Gastrocnemius medialis (tissue), 4 donors: Measurements from ENCODE around the gene BBS9. TPM values are rescaled to one million over a fixed set of nuclear protein-coding genes. Genes with fewer than 3 reads are reported as not detected.

Experiments
- ATAC-seq, 2 donors: fragments of 150-250 bp; one replicate each; pipeline ENCODE4 v1.9.1; 2016
- DNase-seq, 2 donors: peaks; one replicate each; pipeline ENCODE4 v3.0.0-alpha.2; 2019
- H3K27ac ChIP-seq, 4 donors: fragments of 200-600 bp; sonication (generic); 1 replicate in 1 of 4; 2 replicates in 3 of 4; pipeline ENCODE4 v1.5.1; 2016 to 2018; ENCODE audit warnings: mild to moderate bottlenecking in 2 of 4, moderate library complexity in 1 of 4
- H3K27me3 ChIP-seq, 3 donors: fragments of 200-600 bp; sonication (generic) in 2 of 3; 1 replicate in 1 of 3; 2 replicates in 2 of 3; pipeline versions ENCODE4 v1.5.1 to v1.6.0; 2016 to 2019; ENCODE audit warnings: mild to moderate bottlenecking in 1 of 3, moderate library complexity in 1 of 3
- H3K36me3 ChIP-seq, 2 donors: fragments of 200-600 bp; sonication (generic) in 1 of 2; one replicate each; pipeline ENCODE4 v1.5.1; 2017 to 2018
- H3K4me1 ChIP-seq, 2 donors: fragments of 200-600 bp; sonication (generic) in 1 of 2; one replicate each; pipeline ENCODE4 v1.5.1; 2016 to 2017; ENCODE audit warnings: mild to moderate bottlenecking in 2 of 2
- H3K4me3 ChIP-seq, 4 donors: fragments of 200-600 bp; sonication (generic) in 3 of 4; 1 replicate in 1 of 4; 2 replicates in 3 of 4; pipeline ENCODE4 v1.5.1; 2016 to 2019; ENCODE audit warnings: mild to moderate bottlenecking in 2 of 4
- H3K9me3 ChIP-seq, 3 donors: fragments of 200-600 bp; sonication (generic) in 2 of 3; 1 replicate in 1 of 3; 2 replicates in 2 of 3; pipeline ENCODE4 v1.5.1; 2016 to 2019
- POLR2A ChIP-seq, 2 donors: fragments of 450-650 bp; IDR thresholded peaks; one replicate each; pipeline ENCODE4 v1.6.1; 2017; ENCODE audit warnings: antibody characterized with exemption in 2 of 2, mild to moderate bottlenecking in 2 of 2, moderate library complexity in 2 of 2
- in situ Hi-C, 4 donors: fragments of 200-750 bp; cut with MboI; loops; one replicate each; pipeline versions ENCODE4 v1.15.0 to v1.8.0; 2017; ENCODE audit warnings: low sequenced_read_pairs in 4 of 4
- intact Hi-C: fragments of 100-400 bp; cut with DNase I; formaldehyde crosslinking; loops from one replicate; pipeline ENCODE4 v1.15.1; 2023; ENCODE audit warnings: low total_unique reads
- total RNA-seq, 4 donors: library from RNA; depleted of rRNA; stranded (reverse); fragments of >200 nt; gene quantifications; one replicate each; pipeline versions ENCODE4 v1.1.0 to v1.2.3, GENCODE V29; 2016
- TF ChIP-seq, protein P1 (sequence below), 5 experiments: fragments of 450-650 bp in 3 of 5; fragments of 200-600 bp in 2 of 5; sonication (generic) in 2 of 5; IDR thresholded peaks in 4 of 5; conservative IDR thresholded peaks in 1 of 5; 1 replicate in 4 of 5; 2 replicates in 1 of 5; pipeline ENCODE4 v1.5.1; 2016 to 2019; ENCODE audit warnings: antibody characterized with exemption in 5 of 5, mild to moderate bottlenecking in 3 of 5, moderate library complexity in 3 of 5

Gene BBS9
- 1 to 10 TPM; 3.5 to 6.5 (median 5.4) TPM for total RNA-seq

DNA sequence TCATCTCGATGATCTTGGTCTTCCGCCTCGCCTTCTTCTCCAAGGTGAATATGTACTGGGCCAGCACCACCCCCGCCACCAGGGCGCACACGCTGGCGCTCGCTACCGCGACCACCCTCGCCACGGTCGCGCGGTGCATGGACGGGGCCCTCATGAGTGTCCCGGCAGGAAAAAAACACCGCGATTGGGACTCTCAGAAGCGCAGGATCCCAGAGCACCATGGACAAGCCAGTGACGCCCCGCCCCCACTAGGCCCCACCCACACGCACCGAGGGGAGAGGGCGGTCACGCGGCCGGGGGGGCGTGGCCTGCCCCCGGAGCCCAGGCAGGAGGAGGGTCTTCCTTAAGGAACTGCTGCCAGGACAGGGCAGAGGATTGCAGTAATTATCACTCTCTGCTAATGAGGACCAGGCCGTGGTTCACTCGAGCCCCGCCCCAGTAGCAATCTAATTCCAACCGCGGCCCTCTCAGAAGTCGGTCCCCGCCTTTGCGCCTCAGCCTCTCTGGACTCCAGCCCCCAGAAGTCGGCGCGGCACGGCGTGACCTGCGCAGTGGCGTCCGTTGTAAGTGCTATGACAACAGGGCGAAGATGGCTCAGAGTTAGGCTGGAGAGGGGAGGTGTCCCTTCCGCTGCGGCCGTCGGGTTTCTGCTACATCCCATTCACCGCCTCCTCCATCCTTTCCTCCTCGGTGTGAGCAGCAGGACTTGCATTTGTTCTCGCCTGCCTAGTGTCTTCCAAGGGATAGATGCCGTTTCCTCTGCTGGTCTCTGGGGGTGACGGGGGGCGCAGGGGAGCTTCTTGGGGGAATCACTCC, at the start of gene BBS9:
BBS9 (plus strand) TSS at position 575 of the 816 bp plus-strand sequence. CDS start 16,689 bp downstream, outside the sequence.
- Histone ChIP-seq H3K4me3 (peak within 1 kb of the TSS; percentile 78 to 96 (median 86)), H3K4me1 (peaks cover 15 to 21% of the 10 kb centered on the region in 2 donors), H3K36me3 (no peaks in the 10 kb centered on the region), H3K27ac (peak within 1 kb of the TSS; percentile 83 to 97 (median 90)), H3K27me3 (no peaks in the 10 kb centered on the region), H3K9me3 (no peaks in the 10 kb centered on the region)
- ATAC-seq (peak; percentile 99), DNase-seq (peak; percentile 86 to 89)
- TF ChIP-seq POLR2A (IDR thresholded peaks at IDR 0.05): peak; percentile 38 to 45
- TF ChIP-seq, protein P1, sequence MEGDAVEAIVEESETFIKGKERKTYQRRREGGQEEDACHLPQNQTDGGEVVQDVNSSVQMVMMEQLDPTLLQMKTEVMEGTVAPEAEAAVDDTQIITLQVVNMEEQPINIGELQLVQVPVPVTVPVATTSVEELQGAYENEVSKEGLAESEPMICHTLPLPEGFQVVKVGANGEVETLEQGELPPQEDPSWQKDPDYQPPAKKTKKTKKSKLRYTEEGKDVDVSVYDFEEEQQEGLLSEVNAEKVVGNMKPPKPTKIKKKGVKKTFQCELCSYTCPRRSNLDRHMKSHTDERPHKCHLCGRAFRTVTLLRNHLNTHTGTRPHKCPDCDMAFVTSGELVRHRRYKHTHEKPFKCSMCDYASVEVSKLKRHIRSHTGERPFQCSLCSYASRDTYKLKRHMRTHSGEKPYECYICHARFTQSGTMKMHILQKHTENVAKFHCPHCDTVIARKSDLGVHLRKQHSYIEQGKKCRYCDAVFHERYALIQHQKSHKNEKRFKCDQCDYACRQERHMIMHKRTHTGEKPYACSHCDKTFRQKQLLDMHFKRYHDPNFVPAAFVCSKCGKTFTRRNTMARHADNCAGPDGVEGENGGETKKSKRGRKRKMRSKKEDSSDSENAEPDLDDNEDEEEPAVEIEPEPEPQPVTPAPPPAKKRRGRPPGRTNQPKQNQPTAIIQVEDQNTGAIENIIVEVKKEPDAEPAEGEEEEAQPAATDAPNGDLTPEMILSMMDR (IDR thresholded peaks at IDR 0.05 in 4 of 5, conservative IDR thresholded peaks at IDR 0.05 in 1 of 5): peak in 2 of 5 experiments; percentile 5 to 19
- in situ Hi-C loops: loop anchor here in 1 of 4 donors (25.0 kb wide), 1 partner anchor 642 kb away; the partner anchor contains the start of genes AVL9 and LSM5
- intact Hi-C loops: loop anchor here (2.0 to 10.0 kb wide), 2 partner anchors 66 to 634 kb away; partner anchors contain the start of genes AVL9, LSM5 and NT5C3A

DNA sequence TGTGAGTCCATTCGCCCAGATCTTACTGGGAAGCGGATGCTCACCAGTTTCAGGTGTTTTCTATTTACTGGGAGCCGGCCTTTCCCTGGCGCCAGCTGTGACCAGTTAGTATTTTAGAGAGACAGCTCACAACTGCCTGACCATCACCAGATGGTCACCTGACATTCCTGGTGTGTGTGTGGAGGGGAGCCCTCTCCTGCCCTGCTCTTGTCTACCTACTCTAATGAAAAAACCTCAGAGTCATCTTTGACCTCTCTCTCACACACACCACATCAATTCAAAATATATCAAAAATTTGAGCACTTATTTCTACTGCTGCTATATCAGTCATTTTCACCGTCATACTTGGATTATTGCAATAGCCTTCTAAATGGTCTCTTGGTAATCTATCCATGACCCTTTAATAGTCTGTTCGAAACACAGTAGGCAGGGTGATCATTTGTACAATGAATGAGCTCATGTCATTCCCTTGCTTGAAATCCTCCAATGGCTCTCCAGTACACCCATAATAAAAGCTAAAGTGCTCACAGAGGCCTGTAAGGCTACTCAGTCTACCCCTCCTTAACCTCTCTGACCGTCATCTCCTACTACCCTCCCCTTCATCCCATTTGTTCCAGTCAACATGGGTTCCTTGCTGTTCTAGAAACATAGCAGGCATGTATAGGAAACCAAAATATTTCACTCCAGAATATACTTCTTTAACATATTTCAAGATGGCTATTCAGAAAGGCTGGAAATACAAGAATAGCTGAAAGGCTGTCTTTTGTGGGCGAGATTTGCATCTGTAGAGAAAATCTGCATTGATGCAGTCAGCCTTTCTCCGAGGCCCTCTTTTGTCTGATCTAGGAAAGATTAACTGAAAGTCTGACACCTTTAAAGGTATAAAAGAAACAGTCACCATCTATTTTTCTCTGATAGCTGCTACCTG, 49.3 kb upstream of the BBS9 start:
- H3K4me1 ChIP-seq: no peaks in the 10 kb centered on the region
- no peak overlapping the region for H3K27ac ChIP-seq
- no peak for TF ChIP-seq POLR2A (IDR thresholded peaks at IDR 0.05)
- TF ChIP-seq, protein P1 (IDR thresholded peaks at IDR 0.05 in 4 of 5, conservative IDR thresholded peaks at IDR 0.05 in 1 of 5): no peak
- no peaks in the 10 kb centered on the region for H3K9me3 ChIP-seq
- DNase-seq (no peak), ATAC-seq (no peak)
- no peaks in the 10 kb centered on the region for H3K36me3 ChIP-seq
- in situ Hi-C loops: loop anchor here in 1 of 4 donors (25.0 kb wide), 1 partner anchor 593 kb away; the partner anchor contains the start of genes AVL9 and LSM5
- H3K4me3 ChIP-seq: no peak overlapping the region
- no peaks in the 10 kb centered on the region for H3K27me3 ChIP-seq
- intact Hi-C loops: no loop called here

DNA sequence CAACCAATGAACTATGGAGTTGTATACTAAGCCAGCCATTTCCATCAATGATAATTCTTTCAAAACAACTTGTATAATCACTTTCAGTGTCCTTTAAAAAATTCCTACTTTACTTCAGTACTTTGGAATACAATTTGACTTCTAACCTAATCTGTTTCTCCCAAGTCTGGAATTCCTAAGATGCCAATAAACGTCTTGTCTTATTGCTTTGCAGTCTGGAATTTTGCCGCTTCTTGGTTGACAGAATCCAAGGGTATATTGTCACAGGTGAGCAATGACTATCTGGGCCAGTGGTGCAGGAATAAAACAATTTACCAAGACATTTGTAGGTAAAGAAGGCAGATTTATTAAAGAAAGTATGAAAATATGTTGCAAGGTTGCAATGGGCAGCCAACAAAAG, 42.0 kb upstream of the BBS9 start:
- intact Hi-C loops: no loop called here
- DNase-seq (no peak), ATAC-seq (no peak)
- Histone ChIP-seq H3K27me3 (no peaks in the 10 kb centered on the region), H3K9me3 (no peaks in the 10 kb centered on the region), H3K4me3 (no peak overlapping the region), H3K4me1 (no peaks in the 10 kb centered on the region), H3K36me3 (no peaks in the 10 kb centered on the region), H3K27ac (no peak overlapping the region)
- in situ Hi-C loops: loop anchor here in 1 of 4 donors (25.0 kb wide), 1 partner anchor 600 kb away; the partner anchor contains the start of genes AVL9 and LSM5
- no peak for TF ChIP-seq POLR2A (IDR thresholded peaks at IDR 0.05)
- TF ChIP-seq, protein P1 (IDR thresholded peaks at IDR 0.05 in 4 of 5, conservative IDR thresholded peaks at IDR 0.05 in 1 of 5): no peak

DNA sequence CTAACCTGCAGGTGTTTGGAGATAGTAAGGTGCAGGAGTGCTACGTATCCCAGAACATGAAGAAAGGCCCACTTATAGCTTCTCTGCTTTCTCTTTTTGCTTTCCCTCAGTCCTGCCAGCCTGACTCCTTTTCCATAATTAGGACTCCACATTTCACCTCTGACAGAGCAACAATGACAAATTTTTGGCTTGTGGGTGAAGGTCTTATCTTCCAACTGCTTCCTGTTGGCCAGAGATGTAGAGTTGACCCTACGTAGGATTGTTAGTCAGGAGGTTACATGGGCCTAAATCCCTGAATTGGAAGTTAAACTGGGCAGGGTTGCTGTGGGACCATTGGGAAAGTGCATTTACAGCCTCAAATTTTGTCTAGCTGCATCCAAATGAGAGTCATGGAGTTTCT, 41.5 kb upstream of the BBS9 start:
- no peak overlapping the region for H3K27ac ChIP-seq
- ATAC-seq (no peak), DNase-seq (no peak)
- no peaks in the 10 kb centered on the region for H3K9me3 ChIP-seq
- TF ChIP-seq POLR2A (IDR thresholded peaks at IDR 0.05): no peak
- TF ChIP-seq, protein P1 (IDR thresholded peaks at IDR 0.05 in 4 of 5, conservative IDR thresholded peaks at IDR 0.05 in 1 of 5): no peak
- no peak overlapping the region for H3K4me3 ChIP-seq
- no peaks in the 10 kb centered on the region for H3K4me1 ChIP-seq
- intact Hi-C loops: no loop called here
- no peaks in the 10 kb centered on the region for H3K36me3 ChIP-seq
- no peaks in the 10 kb centered on the region for H3K27me3 ChIP-seq
- in situ Hi-C loops: loop anchor here in 1 of 4 donors (25.0 kb wide), 1 partner anchor 601 kb away; the partner anchor contains the start of genes AVL9 and LSM5
